ENCODE results near the gene ATP8A1. TPM values are rescaled to one million over a fixed set of nuclear protein-coding genes. Genes with fewer than 3 reads are reported as not detected.
"Not testable (repeated sequence)": the region's sequence is repeated elsewhere in the genome, so short reads cannot be mapped to it uniquely, and the experiment has no call there.

ATP8A1 gene
- total RNA-seq, 1 experiment from 2014 or later = 2.4 TPM

DNA sequence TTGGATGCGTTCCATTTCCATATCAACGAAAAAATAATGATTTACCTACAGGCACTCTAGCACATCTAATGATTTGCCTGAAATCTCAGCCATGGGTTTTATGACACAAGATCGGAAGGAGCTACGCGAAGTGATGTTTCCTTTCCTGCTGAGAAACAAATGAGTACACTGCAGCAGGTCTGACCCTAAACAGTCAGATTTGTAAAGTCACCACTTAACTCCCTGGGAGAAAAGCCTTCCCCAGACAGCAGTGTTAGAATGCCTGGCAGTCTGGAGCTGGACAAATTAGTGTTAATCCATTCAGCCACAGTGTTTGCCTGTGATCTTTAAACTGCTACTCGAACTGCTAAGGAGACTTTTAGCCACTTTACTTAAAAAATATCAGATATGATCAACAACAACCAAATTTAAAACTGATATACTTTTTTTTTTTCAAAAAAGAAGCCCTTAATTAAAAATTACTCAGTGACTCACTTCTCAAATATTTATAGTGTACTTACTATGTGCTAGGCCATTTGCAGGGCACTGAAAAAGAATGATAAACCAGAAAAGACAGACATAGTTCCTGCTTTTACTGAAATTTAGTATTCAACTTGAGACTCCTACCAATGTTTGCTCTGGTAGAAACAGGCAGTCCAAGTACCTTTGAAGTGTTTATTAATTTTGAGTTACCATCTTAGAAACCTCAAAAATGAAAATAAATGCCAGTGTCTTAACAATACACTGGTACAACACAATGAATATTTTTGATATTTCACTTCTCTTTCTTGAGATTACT, 155.1 kb downstream of the ATP8A1 start:
- DNase-seq (ENCODE audit: low spot score) = no peak

DNA sequence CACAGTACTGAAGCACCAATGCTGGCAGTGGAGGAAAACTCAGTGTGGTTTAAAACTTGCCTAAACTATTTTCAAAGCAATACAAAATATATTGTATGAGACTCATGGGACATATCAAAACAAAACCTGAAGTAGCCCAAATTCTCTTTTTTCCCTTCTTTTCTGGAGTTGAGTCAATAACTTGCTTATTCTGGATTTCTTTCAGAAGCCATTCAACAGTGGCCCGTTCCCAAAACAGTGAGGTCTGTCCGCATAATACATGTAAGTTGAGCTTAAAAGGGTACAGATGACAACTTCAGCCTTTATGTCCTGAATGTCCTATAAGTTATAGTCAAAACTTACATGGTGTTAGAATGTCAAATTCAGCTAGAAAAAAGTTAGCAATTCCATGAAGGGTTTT, 158.9 kb downstream of the ATP8A1 start:
- DNase-seq (ENCODE audit: low spot score) = no peak

DNA sequence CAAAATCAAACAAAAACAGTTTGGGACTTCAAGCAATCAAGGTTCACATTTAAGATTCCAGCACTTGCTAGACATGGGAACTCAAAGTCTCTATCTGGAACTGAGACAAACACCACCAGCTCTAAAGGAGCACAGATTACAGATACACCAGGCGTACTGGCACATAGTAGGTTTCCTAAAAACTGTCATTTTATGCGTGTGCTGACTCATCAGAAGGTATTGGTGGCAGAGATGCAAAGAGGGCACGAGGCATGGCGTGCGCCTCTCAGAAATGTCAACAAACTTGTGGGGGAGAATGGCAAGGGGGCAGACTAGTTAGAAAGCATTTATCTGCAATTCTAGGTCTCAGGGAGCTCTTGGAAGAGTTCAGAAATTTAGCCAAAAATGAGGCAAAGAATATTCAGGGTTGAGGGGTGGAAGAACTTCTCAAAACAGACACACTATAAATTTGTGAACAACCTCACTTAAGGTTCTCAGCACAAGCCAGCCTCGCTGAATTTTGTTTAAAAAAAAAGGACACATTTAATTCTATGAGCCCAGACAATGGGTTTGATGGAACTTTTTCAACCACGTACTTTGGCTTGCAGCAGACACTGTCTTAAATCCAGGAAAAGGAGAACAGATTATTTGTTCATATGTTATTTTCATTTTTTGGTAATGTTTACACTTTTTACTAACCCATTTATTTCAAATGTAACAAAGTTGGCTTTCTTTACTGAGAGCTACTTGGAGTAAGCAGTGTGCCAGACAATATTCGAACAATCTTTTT, 159.6 kb downstream of the ATP8A1 start:
- no peak for DNase-seq (ENCODE audit: low spot score)

DNA sequence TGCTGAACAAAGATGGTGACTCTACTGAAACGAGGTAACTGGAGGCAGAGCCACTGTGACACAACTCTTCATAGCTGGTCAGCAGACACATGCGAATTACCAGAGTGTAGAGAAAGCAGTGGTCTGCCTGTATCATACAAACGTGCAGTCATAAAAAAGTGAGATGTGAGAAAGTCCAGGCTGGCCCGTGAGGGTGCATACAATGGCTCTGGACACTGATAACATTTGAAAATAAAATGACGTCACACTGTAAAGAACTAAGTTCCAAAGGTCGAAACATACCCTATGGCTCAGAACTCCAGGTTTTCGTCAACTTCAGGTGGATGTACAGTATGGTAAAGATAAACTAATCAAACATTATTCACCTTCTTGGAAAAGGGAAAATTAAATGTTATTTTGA, 163.9 kb downstream of the ATP8A1 start:
- DNase-seq (ENCODE audit: low spot score) = no peak

DNA sequence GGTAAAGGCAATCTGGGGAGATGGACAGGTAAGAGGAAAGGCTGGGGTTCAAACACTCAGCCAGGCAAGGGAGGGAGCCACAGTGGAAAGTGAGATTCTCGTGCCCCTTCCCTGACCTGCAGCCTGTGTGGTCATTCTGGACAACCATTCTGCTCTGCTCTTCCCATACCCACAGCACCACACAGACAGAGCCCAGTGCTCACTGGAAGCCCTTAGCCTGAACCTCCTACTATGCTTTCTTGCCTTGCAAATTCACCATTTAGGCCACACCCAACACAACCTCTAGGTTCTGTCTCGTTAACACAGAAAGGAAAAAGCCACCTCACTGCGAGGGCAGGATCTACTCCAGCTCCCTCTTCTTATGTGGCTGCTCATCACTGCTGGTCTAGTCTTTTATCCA, 166.9 kb downstream of the ATP8A1 start:
- DNase-seq (ENCODE audit: low spot score) = no peak

DNA sequence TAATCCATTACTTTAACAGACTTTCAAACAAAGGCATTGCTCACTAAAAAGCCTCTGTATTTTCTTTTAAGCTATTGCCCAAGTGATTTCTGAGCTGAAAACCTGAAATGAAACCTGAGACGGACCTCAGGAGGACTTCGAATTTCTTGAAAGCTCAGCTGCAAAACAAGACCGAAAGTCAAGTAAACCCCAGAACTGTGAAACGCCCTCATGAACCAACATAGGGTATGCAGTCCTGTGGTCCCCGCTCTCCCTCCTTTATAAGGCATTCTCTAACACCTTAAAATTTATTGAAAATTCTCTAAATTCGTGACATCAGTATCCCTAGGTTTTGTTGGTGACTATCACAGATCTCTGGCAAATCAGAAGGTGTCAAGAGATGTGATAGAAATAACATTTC, 167.8 kb downstream of the ATP8A1 start:
- no peak for DNase-seq (ENCODE audit: low spot score)

DNA sequence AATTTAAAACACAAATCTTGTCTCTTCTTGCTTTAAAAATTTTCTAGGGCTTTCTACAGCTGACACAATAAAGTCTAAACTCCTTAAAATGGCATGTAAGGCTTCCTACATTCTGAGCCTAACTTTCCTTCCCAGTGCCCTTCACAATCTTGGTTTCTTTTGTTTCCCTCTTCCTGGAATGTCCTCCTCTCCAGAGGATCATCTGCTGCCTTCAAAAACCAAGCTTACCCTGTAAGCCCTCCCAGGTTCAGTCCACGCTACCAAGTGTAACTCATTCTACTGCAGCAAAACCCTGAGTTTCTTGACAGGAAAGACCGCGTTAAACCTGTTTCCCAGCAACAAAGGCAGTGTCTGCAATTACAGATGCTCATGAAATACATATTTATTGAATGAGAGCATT, 168.4 kb downstream of the ATP8A1 start:
- no peak for DNase-seq (ENCODE audit: low spot score)

DNA sequence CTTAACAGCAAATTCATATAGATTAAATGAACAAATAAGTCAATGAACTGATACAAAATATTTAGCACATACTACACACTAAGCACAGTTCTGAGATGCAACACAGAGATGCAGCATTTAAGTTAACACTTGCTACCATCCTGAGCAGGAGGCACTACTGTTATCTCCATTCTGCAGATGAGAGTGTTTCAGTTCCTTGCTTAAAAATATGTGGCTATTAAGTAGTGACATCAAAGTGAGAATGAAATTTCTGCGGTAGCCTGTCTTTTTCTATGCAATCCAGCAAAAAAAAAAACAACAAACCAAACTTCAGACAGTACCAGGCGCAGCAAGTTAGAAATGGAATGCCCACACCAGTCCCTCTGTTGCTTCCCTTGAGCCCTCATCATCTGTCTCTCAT, 168.8 kb downstream of the ATP8A1 start:
- no peak for DNase-seq (ENCODE audit: low spot score)

DNA sequence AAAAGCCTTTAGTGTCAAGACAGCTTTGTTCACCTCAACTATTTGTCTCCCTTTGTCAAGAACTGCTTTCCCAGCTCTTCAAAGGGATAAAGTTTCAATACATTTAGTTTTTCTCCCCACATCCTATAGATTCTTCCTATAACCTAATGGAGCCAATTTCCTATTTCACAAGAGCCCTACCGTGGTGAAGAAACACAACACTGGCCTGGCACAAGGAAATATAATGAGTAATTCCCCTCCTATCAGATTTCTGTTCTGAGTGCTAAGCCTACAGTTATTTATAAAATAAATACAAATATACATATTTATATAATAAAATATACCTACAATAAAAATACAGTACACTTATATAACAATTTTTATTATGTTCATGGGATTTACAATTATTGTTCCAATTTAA, 169.7 kb downstream of the ATP8A1 start:
- no peak for DNase-seq (ENCODE audit: low spot score)

DNA sequence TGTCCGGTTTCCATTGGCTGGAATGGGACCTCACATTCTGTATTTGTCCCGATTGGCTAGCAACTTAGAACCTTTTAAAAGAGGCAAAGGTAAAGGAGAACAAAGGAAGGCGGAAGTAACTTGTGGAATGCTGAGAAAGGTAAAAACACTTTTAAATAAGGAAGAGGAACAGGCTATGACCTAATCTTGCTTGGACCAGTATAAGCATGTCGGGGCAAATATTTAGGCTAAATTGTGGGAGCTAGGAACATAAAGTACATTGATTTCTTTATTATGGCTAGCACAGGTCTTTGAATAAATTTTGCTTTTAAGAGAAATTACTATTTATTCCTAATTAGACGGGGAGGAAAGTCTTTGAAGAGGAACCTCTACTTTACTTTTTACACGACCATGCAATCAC, 170.7 kb downstream of the ATP8A1 start:
- not testable (repeated sequence) for DNase-seq (ENCODE audit: low spot score)

DNA sequence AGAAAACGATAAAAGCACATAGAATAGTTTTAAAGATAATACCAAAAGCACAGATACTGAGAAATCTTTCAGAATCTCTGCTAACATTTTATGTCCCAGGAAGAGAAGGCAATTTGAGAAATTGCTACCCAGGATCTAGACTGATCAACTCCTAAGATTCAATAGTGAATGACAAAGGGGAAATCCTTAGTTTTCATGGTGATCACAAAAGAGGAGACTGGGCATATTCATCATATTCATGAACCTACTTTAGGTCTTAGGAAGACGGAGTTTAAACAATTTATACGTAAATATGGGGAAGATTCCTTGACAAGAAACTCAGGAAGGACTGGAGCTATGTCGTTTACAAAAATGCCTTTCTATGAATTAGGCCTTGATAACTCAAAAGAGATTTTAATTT, 172.3 kb downstream of the ATP8A1 start:
- DNase-seq (ENCODE audit: low spot score) = no peak

DNA sequence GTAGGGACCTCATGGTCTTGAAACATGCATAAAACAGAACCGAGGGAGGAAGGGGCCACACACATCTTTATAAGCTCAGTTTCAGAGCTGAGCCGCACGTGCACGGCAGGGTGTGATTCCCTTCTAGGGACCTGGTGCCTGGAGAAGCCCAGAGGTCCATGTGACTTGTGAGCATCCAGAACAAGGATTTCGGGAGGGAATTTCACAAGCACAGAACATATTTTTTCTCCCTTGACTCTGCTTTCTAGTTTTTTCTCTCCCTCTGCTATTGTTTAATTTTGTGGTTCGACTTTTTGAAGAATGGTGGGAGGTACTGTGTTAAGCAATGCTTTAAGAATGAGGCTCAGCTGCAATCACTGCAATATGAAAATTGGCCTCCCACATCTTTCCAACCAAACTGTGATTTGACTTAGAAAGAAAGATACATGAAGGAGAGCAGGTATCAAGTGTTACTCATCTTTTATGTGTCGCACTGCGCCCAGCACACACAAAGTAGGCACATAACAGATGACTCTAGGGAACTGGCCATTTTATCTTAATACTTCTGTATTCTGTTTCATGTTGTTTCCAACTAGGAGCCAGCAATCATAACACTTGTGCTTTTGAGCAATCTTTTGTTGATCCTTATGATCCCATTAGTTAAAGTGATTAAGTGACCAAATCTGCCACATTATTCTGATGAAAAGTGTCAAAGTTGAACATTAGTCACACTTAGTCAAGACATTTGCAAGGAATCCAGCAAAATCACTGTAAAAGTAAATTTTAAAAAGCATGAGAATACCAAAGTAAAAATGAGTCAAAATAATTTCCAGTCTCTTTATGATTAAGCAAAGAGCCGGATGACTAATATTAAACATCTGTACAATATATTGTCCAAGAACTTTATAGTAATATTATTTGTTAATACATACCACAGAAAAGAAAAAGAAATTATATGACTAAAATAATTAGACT, 173.2 kb downstream of the ATP8A1 start:
- DNase-seq (ENCODE audit: low spot score) = no peak

DNA sequence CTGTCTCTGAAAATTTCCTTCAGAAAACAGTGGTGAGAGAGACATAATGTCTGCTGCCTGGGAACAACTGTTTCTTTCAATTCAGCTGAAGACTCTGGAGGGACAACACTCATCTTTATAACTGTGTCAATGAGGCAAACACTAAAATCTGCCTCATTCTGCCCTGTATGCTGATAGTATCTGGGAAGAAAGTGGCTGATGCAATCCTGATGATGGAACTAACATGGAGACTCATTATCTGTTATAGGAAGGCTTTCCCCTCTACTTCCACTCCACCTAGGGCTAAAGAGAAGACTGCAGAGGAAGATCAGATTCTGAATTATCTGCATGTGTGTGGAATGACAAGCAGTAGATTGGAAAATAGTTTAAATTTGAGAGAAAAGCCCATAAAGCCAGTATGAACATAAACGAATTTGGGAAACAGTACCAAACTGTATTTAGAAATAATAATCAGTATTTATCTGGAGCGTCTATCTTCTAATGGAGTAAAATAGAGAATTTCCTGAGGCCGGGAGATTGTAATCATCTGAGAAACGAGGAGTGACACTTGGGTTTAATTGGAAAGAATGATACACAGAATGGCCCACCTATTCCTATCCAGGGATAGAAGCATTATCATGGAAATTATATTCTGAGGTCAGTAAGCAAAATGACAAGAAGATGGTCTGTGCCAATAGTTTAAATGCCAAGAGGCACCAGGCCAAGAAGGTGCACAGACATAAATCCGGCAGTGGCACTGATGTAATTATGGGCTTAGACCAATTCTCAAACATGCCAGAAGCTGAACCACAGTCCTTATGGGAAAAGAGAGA, 174.2 kb downstream of the ATP8A1 start:
- no peak for DNase-seq (ENCODE audit: low spot score)

DNA sequence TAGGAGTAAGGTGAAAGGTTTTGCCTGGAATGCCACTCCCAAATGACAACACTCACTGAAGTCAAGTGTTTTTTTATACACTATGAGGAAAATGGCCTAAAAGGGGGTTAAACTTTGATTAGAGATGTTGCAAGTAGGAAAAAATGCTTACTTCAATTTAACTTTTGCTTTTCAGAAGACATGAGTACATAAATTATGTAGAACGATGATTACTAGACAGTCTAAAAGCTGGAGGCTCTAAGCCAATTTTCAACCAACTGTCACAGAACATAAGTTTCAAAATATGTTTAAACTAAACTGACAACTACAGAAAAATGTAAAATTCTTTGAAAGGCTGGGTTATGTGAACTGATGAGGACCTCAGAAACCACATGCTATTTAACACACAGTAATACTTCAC, 176.2 kb downstream of the ATP8A1 start:
- DNase-seq (ENCODE audit: low spot score) = no peak

DNA sequence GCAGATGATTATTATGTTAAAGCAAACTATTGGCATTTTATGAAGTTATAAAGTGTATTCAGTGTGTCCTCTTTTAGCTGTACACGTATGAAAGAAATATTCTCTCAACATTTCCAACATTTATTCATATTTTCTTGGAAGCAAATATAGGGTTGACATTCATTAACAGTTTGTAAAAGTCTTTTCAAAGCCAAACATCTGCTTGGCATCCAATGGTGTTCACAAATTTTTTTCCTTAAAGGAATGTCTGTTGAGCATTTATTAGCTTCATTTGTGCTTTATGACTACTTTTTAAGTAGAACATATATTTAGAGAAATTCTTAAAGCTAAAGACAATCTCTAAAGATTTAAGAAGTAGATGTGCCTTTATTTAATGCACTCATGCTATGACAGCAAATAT, 176.6 kb downstream of the ATP8A1 start:
- no peak for DNase-seq (ENCODE audit: low spot score)

DNA sequence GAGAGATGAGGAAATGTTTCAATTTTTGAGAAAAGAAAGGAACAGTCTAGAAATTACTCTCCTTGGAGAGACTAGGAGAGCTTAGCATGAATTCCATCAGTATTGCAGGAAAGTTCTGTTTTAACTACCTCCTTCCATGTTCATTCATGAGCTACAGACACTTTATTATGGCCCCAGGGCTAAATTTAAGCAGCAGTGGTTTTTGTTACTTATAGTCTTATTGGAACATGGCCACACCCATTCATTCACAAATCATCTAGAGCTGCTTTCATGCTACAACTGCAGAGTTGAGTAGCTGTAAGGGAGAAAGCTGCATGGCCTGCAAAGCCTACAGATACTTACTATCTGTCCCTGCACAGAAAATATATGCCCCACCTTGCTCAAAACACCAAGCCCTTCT, 178.0 kb downstream of the ATP8A1 start:
- no peak for DNase-seq (ENCODE audit: low spot score)

DNA sequence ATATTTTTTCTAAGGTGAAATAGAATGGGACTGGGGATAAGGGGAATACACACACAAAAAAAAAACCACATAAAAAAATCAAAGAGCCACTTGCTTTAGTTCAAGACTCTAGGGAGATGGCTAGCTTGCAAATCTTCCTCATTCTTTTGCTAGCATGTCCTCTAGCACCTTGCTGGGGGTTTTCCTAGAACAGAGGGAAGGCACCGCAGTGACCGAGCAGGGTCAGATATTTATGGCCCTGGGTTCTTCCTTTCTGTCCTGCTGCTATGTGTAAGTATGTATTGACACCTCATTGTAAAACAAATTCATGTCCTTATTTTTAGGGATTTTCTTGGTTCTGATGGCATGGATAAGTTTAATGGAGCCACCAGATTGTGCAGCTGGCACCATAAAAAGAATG, 178.4 kb downstream of the ATP8A1 start:
- DNase-seq (ENCODE audit: low spot score) = no peak

DNA sequence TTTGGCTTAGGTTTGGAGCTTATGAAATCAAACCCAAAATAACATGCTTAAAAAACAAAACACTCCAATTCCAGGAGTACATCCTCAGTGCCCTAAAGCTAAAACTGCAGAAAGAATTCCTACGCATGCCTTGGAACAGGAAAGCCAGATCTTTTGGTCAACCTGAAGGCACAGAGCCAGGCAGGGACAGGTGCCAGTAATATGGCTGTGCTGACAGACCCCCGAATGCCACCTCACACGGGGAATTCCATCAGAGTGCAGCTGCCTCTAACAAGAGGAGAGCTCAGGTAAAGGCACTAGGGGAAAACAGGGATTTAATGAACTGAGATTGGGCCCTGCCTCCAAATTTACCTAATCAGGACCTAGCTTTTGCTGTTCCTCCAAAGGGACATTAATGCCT, 182.5 kb downstream of the ATP8A1 start:
- no peak for DNase-seq (ENCODE audit: low spot score)

DNA sequence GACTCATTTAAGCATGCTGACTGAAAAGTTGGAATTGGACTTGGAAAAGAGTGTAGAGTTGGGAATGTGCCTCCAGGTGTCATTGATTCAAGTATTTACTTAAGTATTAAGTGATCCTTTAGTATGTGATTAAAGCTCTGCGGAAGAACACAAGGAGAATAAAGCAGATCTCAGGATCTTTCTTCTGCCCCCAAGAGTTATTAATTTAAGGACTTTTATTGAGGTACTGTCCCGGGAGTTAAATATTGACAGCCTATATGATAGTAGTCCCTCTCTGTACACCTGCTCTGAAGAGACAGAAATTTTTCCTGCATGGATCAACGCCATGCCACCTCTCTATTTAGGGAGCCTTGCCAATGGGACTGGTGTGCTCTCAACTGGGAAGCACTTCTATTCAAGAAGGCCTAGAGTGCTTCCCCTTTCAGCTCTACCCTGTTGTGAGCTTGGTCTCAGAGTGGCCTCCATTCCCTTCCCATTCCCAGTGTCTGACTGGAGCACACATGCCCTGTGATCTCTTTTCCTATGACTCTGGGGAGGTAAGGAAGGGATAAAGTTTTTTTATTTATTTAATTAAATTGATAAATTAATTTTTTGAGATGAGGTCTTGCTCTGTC, 183.7 kb downstream of the ATP8A1 start:
- DNase-seq (ENCODE audit: low spot score) = no peak

DNA sequence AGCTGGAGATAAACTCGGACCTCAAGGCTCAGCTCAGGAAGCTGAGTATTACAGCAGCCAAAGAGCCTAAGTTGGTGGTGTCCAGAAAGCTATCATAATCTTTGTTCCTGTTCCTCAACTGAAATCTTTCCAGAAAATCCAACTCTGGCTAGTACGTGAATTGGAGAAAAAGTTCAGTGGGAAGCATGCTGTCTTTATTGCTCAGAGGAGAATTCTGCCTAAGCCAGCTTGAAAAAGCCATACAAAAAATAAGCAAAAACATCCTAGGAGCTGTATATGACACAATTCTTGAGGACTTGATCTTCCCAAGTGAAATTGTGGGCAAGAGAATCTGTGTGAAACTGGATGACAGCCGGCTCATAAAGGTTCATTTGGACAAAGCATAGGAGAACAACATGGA, 185.0 kb downstream of the ATP8A1 start:
- DNase-seq (ENCODE audit: low spot score) = no peak

DNA sequence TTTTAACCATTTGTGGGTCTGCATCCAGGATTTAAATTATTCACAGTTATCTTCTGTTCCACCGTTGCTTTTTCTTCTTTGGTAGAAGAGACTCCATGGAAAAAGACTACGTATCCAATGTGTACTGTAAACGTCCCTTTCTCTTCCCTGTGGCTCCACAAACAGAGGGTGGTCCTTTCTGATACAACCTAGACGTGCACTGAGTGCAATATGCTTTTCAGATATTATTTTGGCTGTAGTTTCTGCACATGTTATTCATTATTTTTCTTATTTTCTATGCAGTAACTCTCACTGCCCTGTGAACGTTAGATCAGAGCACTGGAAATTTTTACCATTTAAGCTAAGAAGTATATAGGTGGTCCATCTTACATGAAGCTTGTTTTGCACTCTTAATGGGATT, 186.9 kb downstream of the ATP8A1 start:
- DNase-seq (ENCODE audit: low spot score) = no peak

Measured in H4 (cell line).